ENCODE data around the gene ZFYVE9. TPM values are rescaled to one million over a fixed set of nuclear protein-coding genes. Genes with fewer than 3 reads are reported as not detected.

Gene ZFYVE9
- total and polyA plus RNA-seq, 2 of the 13 experiments (the other 11 are each of a cell fraction or from before 2014, with no cell fraction given) = 9.2 to 19.8 TPM

GRCh38 chr1:52142220-52143183 is 613 bp downstream of the ZFYVE9 start (continued):
- TF ChIP-seq LRRFIP1 (CRISPR knock-in tag; conservative IDR thresholded peaks at IDR 0.05) (no peak), SNAI1 (CRISPR knock-in tag; IDR thresholded peaks at IDR 0.05; ENCODE audit: borderline replicate concordance) (no peak), KDM5A (IDR thresholded peaks at IDR 0.05; ENCODE audit: borderline replicate concordance, low read length) (peak; percentile 51; the same call in 1 of the 2 replicates), SRSF4 (IDR thresholded peaks at IDR 0.05; ENCODE audit: low read depth, low read length, poor library complexity, severe bottlenecking) (no peak), ZNF3 (CRISPR knock-in tag; IDR thresholded peaks at IDR 0.05) (no peak), ZFP36 (IDR thresholded peaks at IDR 0.05; ENCODE audit: borderline replicate concordance, low read depth, low read length, partially characterized antibody) (no peak), TAF15 (IDR thresholded peaks at IDR 0.05; ENCODE audit: low read depth, low read length, poor library complexity, severe bottlenecking) (no peak), ZNF775 (CRISPR knock-in tag; IDR thresholded peaks at IDR 0.05; ENCODE audit: borderline replicate concordance) (no peak), ZNF768 (CRISPR knock-in tag; IDR thresholded peaks at IDR 0.05) (0 out of 2 replicates have a peak, but pooled peaks have one; percentile 46), RXRA (CRISPR knock-in tag; IDR thresholded peaks at IDR 0.05) (no peak), BCL3 (CRISPR knock-in tag; IDR thresholded peaks at IDR 0.05) (peak; percentile 75; the same call in 1 of the 2 replicates), RNF2 (conservative IDR thresholded peaks at IDR 0.05; ENCODE audit: low read depth) (no peak), IRF1 (CRISPR knock-in tag; IDR thresholded peaks at IDR 0.05; ENCODE audit: low read depth) (no peak), SMC3 (IDR thresholded peaks at IDR 0.05; ENCODE audit: low read length) (no peak), ZNF589 (CRISPR knock-in tag; conservative IDR thresholded peaks at IDR 0.05) (no peak; the same call in none of the 2 replicates)
- TF ChIP-seq, protein P1, sequence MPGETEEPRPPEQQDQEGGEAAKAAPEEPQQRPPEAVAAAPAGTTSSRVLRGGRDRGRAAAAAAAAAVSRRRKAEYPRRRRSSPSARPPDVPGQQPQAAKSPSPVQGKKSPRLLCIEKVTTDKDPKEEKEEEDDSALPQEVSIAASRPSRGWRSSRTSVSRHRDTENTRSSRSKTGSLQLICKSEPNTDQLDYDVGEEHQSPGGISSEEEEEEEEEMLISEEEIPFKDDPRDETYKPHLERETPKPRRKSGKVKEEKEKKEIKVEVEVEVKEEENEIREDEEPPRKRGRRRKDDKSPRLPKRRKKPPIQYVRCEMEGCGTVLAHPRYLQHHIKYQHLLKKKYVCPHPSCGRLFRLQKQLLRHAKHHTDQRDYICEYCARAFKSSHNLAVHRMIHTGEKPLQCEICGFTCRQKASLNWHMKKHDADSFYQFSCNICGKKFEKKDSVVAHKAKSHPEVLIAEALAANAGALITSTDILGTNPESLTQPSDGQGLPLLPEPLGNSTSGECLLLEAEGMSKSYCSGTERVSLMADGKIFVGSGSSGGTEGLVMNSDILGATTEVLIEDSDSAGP (CRISPR knock-in tag; IDR thresholded peaks at IDR 0.05; ENCODE audit: borderline replicate concordance) = no peak; the same call in 1 of the 2 replicates
- TF ChIP-seq, protein P2, sequence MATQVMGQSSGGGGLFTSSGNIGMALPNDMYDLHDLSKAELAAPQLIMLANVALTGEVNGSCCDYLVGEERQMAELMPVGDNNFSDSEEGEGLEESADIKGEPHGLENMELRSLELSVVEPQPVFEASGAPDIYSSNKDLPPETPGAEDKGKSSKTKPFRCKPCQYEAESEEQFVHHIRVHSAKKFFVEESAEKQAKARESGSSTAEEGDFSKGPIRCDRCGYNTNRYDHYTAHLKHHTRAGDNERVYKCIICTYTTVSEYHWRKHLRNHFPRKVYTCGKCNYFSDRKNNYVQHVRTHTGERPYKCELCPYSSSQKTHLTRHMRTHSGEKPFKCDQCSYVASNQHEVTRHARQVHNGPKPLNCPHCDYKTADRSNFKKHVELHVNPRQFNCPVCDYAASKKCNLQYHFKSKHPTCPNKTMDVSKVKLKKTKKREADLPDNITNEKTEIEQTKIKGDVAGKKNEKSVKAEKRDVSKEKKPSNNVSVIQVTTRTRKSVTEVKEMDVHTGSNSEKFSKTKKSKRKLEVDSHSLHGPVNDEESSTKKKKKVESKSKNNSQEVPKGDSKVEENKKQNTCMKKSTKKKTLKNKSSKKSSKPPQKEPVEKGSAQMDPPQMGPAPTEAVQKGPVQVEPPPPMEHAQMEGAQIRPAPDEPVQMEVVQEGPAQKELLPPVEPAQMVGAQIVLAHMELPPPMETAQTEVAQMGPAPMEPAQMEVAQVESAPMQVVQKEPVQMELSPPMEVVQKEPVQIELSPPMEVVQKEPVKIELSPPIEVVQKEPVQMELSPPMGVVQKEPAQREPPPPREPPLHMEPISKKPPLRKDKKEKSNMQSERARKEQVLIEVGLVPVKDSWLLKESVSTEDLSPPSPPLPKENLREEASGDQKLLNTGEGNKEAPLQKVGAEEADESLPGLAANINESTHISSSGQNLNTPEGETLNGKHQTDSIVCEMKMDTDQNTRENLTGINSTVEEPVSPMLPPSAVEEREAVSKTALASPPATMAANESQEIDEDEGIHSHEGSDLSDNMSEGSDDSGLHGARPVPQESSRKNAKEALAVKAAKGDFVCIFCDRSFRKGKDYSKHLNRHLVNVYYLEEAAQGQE (IDR thresholded peaks at IDR 0.05; ENCODE audit: borderline replicate concordance in 1 of 2, low read depth in 1 of 2, low read length in 2 of 2) = no peak

Data from HepG2 (cell line).